Measurements from ENCODE around the gene COLEC12.

COLEC12 gene

GRCh38 chr18:382423-382984 lies 118.0 kb downstream of the COLEC12 start:
- DNase-seq = no peak

GRCh38 chr18:379681-380330 lies 120.7 kb downstream of the COLEC12 start:
- no peak for DNase-seq

GRCh38 chr18:378079-378478 lies 122.4 kb downstream of the COLEC12 start:
- no peak for DNase-seq

- DNase-seq = peak; percentile 55
Measured at GRCh38 chr18:377088-377487, 123.4 kb downstream of the COLEC12 start.

GRCh38 chr18:376311-376710 lies 124.2 kb downstream of the COLEC12 start:
- DNase-seq = peak; percentile 61

- DNase-seq = no peak
Measured at GRCh38 chr18:374721-375168, 125.8 kb downstream of the COLEC12 start.

- no peak for DNase-seq
Measured at GRCh38 chr18:373780-374179, 126.7 kb downstream of the COLEC12 start.

- no peak for DNase-seq
Measured at GRCh38 chr18:371609-371982, 128.9 kb downstream of the COLEC12 start.

GRCh38 chr18:370751-371608 lies 129.5 kb downstream of the COLEC12 start:
- no peak for DNase-seq

- no peak for DNase-seq
Measured at GRCh38 chr18:369224-370015, 131.1 kb downstream of the COLEC12 start.

GRCh38 chr18:366466-367061 lies 133.9 kb downstream of the COLEC12 start:
- no peak for DNase-seq

- no peak for DNase-seq
Measured at GRCh38 chr18:365651-366050, 134.8 kb downstream of the COLEC12 start.

GRCh38 chr18:364256-364826 lies 136.2 kb downstream of the COLEC12 start:
- DNase-seq = peak; percentile 94

- DNase-seq = peak; percentile 95
Measured at GRCh38 chr18:363301-364085, 137.0 kb downstream of the COLEC12 start.

GRCh38 chr18:362311-363290 lies 137.9 kb downstream of the COLEC12 start:
- peak; percentile 88 for DNase-seq

- peak; percentile 99 for DNase-seq
Measured at GRCh38 chr18:361941-362310, 138.6 kb downstream of the COLEC12 start.

- DNase-seq = no peak
Measured at GRCh38 chr18:361100-361732, 139.3 kb downstream of the COLEC12 start.

- no peak for DNase-seq
Measured at GRCh38 chr18:360676-361075, 139.8 kb downstream of the COLEC12 start.

GRCh38 chr18:356778-357177 lies 143.7 kb downstream of the COLEC12 start:
- DNase-seq = no peak

GRCh38 chr18:355678-356077 lies 144.8 kb downstream of the COLEC12 start:
- no peak for DNase-seq
